Stimulated activated CD8-positive, alpha-beta memory T cell treated with anti-CD3 and anti-CD28 coated beads, Interleukin-15, amount 100 ng/mL, for 48 hours (primary cell): ENCODE data around the gene MKRN2.
"Not testable (repeated sequence)": the region's sequence is repeated elsewhere in the genome, so short reads cannot be mapped to it uniquely, and the experiment has no call there.

Experiments
- DNase-seq, 2 donors: peaks; one replicate each; pipeline ENCODE4 v3.0.0-alpha.2; 2020; ENCODE audit warnings: low read depth in 2 of 2

Gene MKRN2

DNA sequence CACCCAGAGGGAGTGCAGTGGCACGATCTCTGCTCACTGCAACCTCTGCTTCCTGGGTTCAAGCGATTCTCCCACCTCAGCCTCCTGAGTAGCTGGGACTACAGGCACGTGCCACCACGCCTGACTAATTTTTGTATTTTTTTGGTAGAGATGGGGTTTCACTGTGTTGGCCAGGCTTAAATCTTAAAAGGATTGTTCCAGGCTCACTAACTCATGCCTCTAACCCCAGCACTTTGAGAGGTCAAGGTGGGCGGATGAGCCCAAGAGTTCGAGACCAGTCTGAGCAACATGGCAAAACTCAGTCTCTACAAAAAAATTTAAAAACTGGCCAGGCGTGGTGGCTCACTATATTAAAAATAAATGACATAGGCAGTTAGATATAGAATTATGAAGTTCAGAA, 74.0 kb downstream of the MKRN2 start:
- not testable (repeated sequence) for DNase-seq

GRCh38 chr3:12632523-12632922, 75.6 kb downstream of the MKRN2 start:
- no peak for DNase-seq

DNA sequence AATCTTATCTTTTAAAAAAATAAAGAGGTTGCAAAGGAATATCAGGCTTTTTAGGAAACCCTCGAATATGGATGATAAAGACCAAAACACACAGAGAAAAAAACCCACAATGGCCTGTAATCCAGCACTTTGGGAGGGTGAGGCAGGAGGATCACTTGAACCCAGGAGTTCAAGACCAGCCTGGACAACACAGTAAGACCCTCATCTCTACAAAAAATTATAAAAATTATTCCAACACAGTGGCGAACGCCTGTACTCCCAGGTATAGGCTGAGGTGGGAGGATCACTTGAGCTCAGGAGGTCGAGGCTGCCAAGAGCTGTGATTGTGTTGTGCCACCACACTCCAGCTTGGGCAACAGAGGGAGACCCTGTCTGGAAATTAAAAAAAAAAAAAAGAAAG, 76.2 kb downstream of the MKRN2 start:
- DNase-seq, result no peak
